ENCODE data around the gene TNRC6B.

DNA sequence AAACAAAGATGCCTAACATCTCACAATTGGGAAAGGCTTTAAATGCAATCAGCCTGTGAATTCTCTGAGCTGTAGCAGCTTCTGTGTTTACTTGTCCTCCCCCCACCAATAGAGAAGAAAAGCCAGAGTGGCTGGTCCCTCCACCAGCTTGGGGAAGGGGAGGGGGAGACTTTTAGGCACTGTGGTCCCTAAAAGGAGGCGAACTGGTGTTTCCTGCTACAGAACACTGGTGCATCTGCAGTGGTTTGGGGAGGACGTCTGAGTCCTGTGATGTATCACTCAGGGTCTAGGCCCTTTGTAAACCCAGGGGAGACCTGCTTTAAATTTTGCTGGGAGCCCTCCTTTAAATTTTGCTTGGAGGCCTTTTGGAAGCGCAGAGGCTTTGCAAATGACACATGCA lies 16.9 kb downstream of the TNRC6B start:
- TF ChIP-seq ZNF384 (IDR thresholded peaks at IDR 0.05), result no peak
- TF ChIP-seq SUZ12 (IDR thresholded peaks at IDR 0.05), result no peak
- no peak for TF ChIP-seq SP1 (IDR thresholded peaks at IDR 0.05)
- TF ChIP-seq ELF4 (IDR thresholded peaks at IDR 0.05), result no peak

All from HEK293T (cell line).